HepG2 (cell line): ENCODE results near the gene TMEM239. TPM values are rescaled to one million over a fixed set of nuclear protein-coding genes. Genes with fewer than 3 reads are reported as not detected.
A peak's percentile ranks its signal among the peaks of the same experiment; 100 is the strongest.

Experiments used
- ATAC-seq: fragments of 200-7000 bp; cut with Tn5 transposase; 3 replicates; pipeline ENCODE4 v1.9.1; 2020; ENCODE audit warnings: mild to moderate bottlenecking, moderate library complexity
- BruUV-seq: library from RNA; stranded (reverse); fragments of 400-500 nt; replicated peaks from 2 replicates; lab custom pipeline; 2021; lab: Mats Ljungman, UMichigan
- CTCF ChIA-PET: fragments of 300-600 bp; formaldehyde crosslinking; extraction: SDS; loops from one replicate; lab custom pipeline; 2021; ENCODE audit warnings: low total read pairs, inconsistent platforms, low intra/inter-chr PET ratio; lab: Yijun Ruan, JAX
- POLR2A ChIA-PET: fragments of 350-600 bp; sonication (Branson Sonifier 250); formaldehyde crosslinking; loops from one replicate; lab custom pipeline; 2020; ENCODE audit warnings: antibody characterized with exemption, inconsistent platforms; lab: Yijun Ruan, JAX
- DNase-seq: peaks from one replicate; pipeline ENCODE4 v3.0.0-alpha.2; 2015; ENCODE audit warnings: low spot score
- FAIRE-seq: peaks from 3 replicates; lab custom pipeline; 2011; peaks lifted over from hg19 to GRCh38; lab: Jason Lieb, UNC
- H2AFZ ChIP-seq: one replicate; pipeline ENCODE4 v1.6.1; 2011; ENCODE audit warnings: low read length, inconsistent platforms
- H3K27ac ChIP-seq: fragments of 300-600 bp; 3 replicates; pipeline ENCODE4 v1.8.0; 2011; ENCODE audit warnings: mixed run types, mild to moderate bottlenecking, mixed read lengths, low read length, inconsistent platforms; ENCODE audit not compliant: insufficient read depth; ENCODE audit errors: extremely low read length
- H3K27me3 ChIP-seq, 2 experiments: fragments of 200-600 bp in 1 of 2; 2 replicates in 1 of 2; 3 replicates in 1 of 2; pipeline versions ENCODE4 v1.6.0 to v1.8.0; 2011; ENCODE audit warnings: low read length in 2 of 2, mild to moderate bottlenecking in 2 of 2, moderate library complexity in 2 of 2, inconsistent platforms in 1 of 2; ENCODE audit not compliant: insufficient read depth in 2 of 2, control insufficient read depth in 1 of 2
- H3K36me3 ChIP-seq, 2 experiments: fragments of 200-600 bp in 1 of 2; replicated peaks in 1 of 2; 2 replicates in 1 of 2; 3 replicates in 1 of 2; pipeline versions ENCODE4 v1.5.1 to v1.8.0; 2011; ENCODE audit warnings: low read length in 2 of 2, inconsistent platforms in 1 of 2; ENCODE audit not compliant: insufficient read depth in 2 of 2, control insufficient read depth in 1 of 2
- H3K4me1 ChIP-seq: 2 replicates; pipeline ENCODE4 v1.5.1; 2012; ENCODE audit warnings: low read length, inconsistent platforms; ENCODE audit not compliant: insufficient read depth
- H3K4me2 ChIP-seq: 2 replicates; pipeline ENCODE4 v1.6.0; 2011; ENCODE audit warnings: low read depth, low read length, inconsistent platforms
- H3K4me3 ChIP-seq, 3 experiments: fragments of 200-600 bp in 1 of 3; sonication (generic), shearing (Covaris generic) in 1 of 3; replicated peaks in 1 of 3; 2 replicates each; pipeline ENCODE4 v1.5.1; 2011 to 2016; ENCODE audit warnings: low read length in 3 of 3, inconsistent platforms in 2 of 3, low read depth in 2 of 3, mild to moderate bottlenecking in 2 of 3, control low read depth in 1 of 3, mixed read lengths in 1 of 3; ENCODE audit not compliant: insufficient read depth in 1 of 3
- H3K79me2 ChIP-seq: one replicate; pipeline ENCODE4 v1.6.1; 2011; ENCODE audit warnings: low read length, inconsistent platforms; ENCODE audit not compliant: insufficient read depth
- H3K9ac ChIP-seq: 2 replicates; pipeline ENCODE4 v1.6.0; 2011; ENCODE audit warnings: mild to moderate bottlenecking, low read depth, low read length, inconsistent platforms; ENCODE audit not compliant: insufficient read depth
- H3K9me3 ChIP-seq: 2 replicates; pipeline ENCODE4 v1.5.1; 2012; ENCODE audit warnings: mild to moderate bottlenecking, low read length
- H4K20me1 ChIP-seq: 2 replicates; pipeline ENCODE4 v1.6.0; 2011; ENCODE audit warnings: inconsistent platforms, mild to moderate bottlenecking, low read length, moderate library complexity; ENCODE audit not compliant: insufficient read depth
- BORCS8-MEF2B ChIP-seq: sonication (generic); formaldehyde crosslinking; IDR thresholded peaks from 2 replicates; pipeline ENCODE4 v1.8.0; 2022; ENCODE audit warnings: mild to moderate bottlenecking, missing genetic modification reagents
- PHF5A ChIP-seq: IDR thresholded peaks from one replicate; pipeline ENCODE4 v1.6.1; 2018; ENCODE audit warnings: low read depth, missing genetic modification reagents; ENCODE audit not compliant: unreplicated experiment
- PTBP1 ChIP-seq: fragments of 200-400 bp; formaldehyde crosslinking; IDR thresholded peaks from 2 replicates; pipeline ENCODE4 v1.6.1; 2018; ENCODE audit warnings: low read length, low read depth; ENCODE audit not compliant: poor library complexity, severe bottlenecking
- RELA ChIP-seq: sonication (generic); formaldehyde crosslinking; IDR thresholded peaks from 2 replicates; pipeline ENCODE4 v1.4.0; 2020; ENCODE audit warnings: missing genetic modification reagents
- ZC3H4 ChIP-seq: sonication (generic); formaldehyde crosslinking; IDR thresholded peaks from 2 replicates; pipeline ENCODE4 v1.4.0; 2020; ENCODE audit warnings: missing genetic modification reagents, borderline replicate concordance
- ZNF124 ChIP-seq: sonication (generic); formaldehyde crosslinking; IDR thresholded peaks from 2 replicates; pipeline ENCODE4 v1.4.0; 2020; ENCODE audit warnings: missing genetic modification reagents
- ZNF180 ChIP-seq: sonication (generic); formaldehyde crosslinking; IDR thresholded peaks from 2 replicates; pipeline ENCODE4 v1.4.0; 2020; ENCODE audit warnings: low read depth, missing genetic modification reagents, borderline replicate concordance
- ZNF296 ChIP-seq: sonication (generic); formaldehyde crosslinking; conservative IDR thresholded peaks from 2 replicates; pipeline ENCODE4 v1.5.0; 2020; ENCODE audit warnings: mild to moderate bottlenecking, missing genetic modification reagents
- ZNF383 ChIP-seq: sonication (generic); formaldehyde crosslinking; IDR thresholded peaks from 2 replicates; pipeline ENCODE4 v1.4.0; 2020; ENCODE audit warnings: missing genetic modification reagents, mild to moderate bottlenecking, borderline replicate concordance
- ZNF713 ChIP-seq: sonication (generic); formaldehyde crosslinking; IDR thresholded peaks from 2 replicates; pipeline ENCODE4 v1.4.0; 2020; ENCODE audit warnings: mild to moderate bottlenecking, missing genetic modification reagents
- ZSCAN22 ChIP-seq: sonication (generic); formaldehyde crosslinking; IDR thresholded peaks from 2 replicates; pipeline ENCODE4 v1.4.0; 2020; ENCODE audit warnings: mild to moderate bottlenecking, missing genetic modification reagents
- ZSCAN25 ChIP-seq: sonication (generic); formaldehyde crosslinking; IDR thresholded peaks from 2 replicates; pipeline ENCODE4 v1.8.0; 2022; ENCODE audit warnings: mild to moderate bottlenecking, missing genetic modification reagents
- WGBS: methylation state at CpG from one replicate; pipeline ENCODE4 v1.1.6; 2017; ENCODE audit warnings: low lambda C conversion rate; 5-methylcytosine and 5-hydroxymethylcytosine counted together
- in situ Hi-C: cut with HindIII; loops from 2 replicates; pipeline ENCODE4 v1.10.0; 2017; ENCODE audit warnings: low pct_unique_long_range_greater_than_20kb; ENCODE audit not compliant: extremely low pct_ligation_motif_present
- intact Hi-C: fragments of 100-400 bp; cut with micrococcal nuclease; formaldehyde crosslinking; loops from one replicate; pipeline ENCODE4 v1.10.0; 2022; ENCODE audit not compliant: unreplicated experiment
- polyA plus RNA-seq, 8 experiments: library from polyadenylated mRNA; depleted of rRNA in 3 of 8; stranded (reverse) in 7 of 8; unstranded in 1 of 8; fragments of >200 nt; fragmentation: Illumina TruSeq in 4 of 8; extraction: Trizol in 4 of 8; gene quantifications; 2 replicates each; pipeline versions ENCODE4 v1.2.1 to v1.2.3, GENCODE V29; 2011 to 2016; ENCODE audit warnings: low read depth in 4 of 8, missing spikeins in 1 of 8, mixed read lengths in 1 of 8; ENCODE audit not compliant: insufficient read depth in 1 of 8
- total RNA-seq, 5 experiments: library from RNA; depleted of rRNA; stranded (reverse); fragments of >200 nt; fragmentation: Illumina TruSeq; extraction: Trizol; gene quantifications; 2 replicates each; pipeline ENCODE4 v1.2.3, GENCODE V29; 2016; ENCODE audit warnings: low read depth in 1 of 5
- TF ChIP-seq, protein P1 (sequence below): IDR thresholded peaks from 2 replicates; pipeline ENCODE4 v1.6.1; 2012; ENCODE audit warnings: inconsistent platforms
- TF ChIP-seq, protein P2 (sequence below): sonication (generic); formaldehyde crosslinking; IDR thresholded peaks from 2 replicates; pipeline ENCODE4 v1.4.0; 2020; ENCODE audit warnings: missing genetic modification reagents

TMEM239 gene
- total and polyA plus RNA-seq, 2 of the 13 experiments (the other 11 are each of a cell fraction or from before 2014, with no cell fraction given), result not detected

DNA sequence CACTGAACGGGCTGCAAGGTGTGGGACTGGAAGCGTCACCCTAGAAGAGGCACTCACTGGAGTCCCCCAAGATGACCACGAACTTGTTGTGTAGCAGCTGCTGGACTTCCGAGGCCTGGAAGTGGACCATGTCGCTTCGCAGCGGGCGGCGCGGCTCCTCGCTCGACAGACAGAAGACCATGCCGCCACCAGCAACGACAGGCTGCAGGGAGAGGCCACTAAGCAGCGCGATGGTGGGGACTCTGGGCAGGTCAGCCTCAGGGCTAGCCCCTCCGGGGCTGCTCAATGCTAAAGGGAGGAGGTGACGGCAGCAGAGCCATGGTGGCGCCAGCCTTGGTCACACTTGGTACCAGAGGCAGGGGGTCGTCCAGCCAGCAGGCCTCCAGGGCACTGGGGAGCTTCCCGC is 23.6 kb downstream of the TMEM239 start:
- H3K4me1 ChIP-seq, result peaks cover 40% of the 10 kb centered on the region
- no peak overlapping the region for H3K27ac ChIP-seq
- intact Hi-C loops, result no loop called here
- H2AFZ ChIP-seq, result no peak overlapping the region
- peak overlapping the region; percentile 71 to 97 (median 74) for H3K4me3 ChIP-seq
- H3K79me2 ChIP-seq, result peaks cover 8% of the 10 kb centered on the region
- in situ Hi-C loops, result loop anchor here (10.0 kb wide), 1 partner anchor 85 kb away; no protein-coding TSS in a partner anchor
- H3K9ac ChIP-seq, result peak overlapping the region; percentile 88
- no peak for FAIRE-seq
- POLR2A ChIA-PET, result interaction anchor here (1.0 to 1.9 kb wide), 7 partner anchors 9 to 206 kb away, joined by 3 to 12 read pairs (median 6); partner anchors contain the start of genes MRPS26 and PTPRA
- TF ChIP-seq ZNF296 (no peak), ZNF383 (CRISPR knock-in tag) (peak; percentile 68; the same call in 1 of the 2 replicates), ZNF124 (0 out of 2 replicates have a peak, but pooled peaks have one; percentile 25), RELA (CRISPR knock-in tag) (0 out of 2 replicates have a peak, but pooled peaks have one; percentile 11), ZSCAN25 (CRISPR knock-in tag) (no peak), PHF5A (CRISPR knock-in tag) (peak; percentile 12), ZC3H4 (CRISPR knock-in tag) (0 out of 2 replicates have a peak, but pooled peaks have one; percentile 13), BORCS8-MEF2B (CRISPR knock-in tag) (no peak), ZNF180 (no peak), PTBP1 (peak; percentile 39), ZNF713 (0 out of 2 replicates have a peak, but pooled peaks have one; percentile 35), ZSCAN22 (CRISPR knock-in tag) (0 out of 2 replicates have a peak, but pooled peaks have one; percentile 2)
- TF ChIP-seq, protein P1, sequence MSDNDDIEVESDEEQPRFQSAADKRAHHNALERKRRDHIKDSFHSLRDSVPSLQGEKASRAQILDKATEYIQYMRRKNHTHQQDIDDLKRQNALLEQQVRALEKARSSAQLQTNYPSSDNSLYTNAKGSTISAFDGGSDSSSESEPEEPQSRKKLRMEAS, result no peak
- TF ChIP-seq, protein P2, sequence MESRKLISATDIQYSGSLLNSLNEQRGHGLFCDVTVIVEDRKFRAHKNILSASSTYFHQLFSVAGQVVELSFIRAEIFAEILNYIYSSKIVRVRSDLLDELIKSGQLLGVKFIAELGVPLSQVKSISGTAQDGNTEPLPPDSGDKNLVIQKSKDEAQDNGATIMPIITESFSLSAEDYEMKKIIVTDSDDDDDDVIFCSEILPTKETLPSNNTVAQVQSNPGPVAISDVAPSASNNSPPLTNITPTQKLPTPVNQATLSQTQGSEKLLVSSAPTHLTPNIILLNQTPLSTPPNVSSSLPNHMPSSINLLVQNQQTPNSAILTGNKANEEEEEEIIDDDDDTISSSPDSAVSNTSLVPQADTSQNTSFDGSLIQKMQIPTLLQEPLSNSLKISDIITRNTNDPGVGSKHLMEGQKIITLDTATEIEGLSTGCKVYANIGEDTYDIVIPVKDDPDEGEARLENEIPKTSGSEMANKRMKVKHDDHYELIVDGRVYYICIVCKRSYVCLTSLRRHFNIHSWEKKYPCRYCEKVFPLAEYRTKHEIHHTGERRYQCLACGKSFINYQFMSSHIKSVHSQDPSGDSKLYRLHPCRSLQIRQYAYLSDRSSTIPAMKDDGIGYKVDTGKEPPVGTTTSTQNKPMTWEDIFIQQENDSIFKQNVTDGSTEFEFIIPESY (CRISPR knock-in tag), result peak; percentile 55; the same call in 1 of the 2 replicates
- TF ChIP-seq, all 625 proteins: peak for 9
- Histone ChIP-seq H3K36me3 (peaks cover 4 to 11% of the 10 kb centered on the region in 2 experiments; a peak in 3 of 5 replicates), H3K4me2 (peak overlapping the region; percentile 77), H4K20me1 (no peaks in the 10 kb centered on the region), H3K9me3 (no peaks in the 10 kb centered on the region), H3K27me3 (no peaks in the 10 kb centered on the region; a peak in 1 of 5 replicates)
- ATAC-seq (no peak), DNase-seq (no peak)
- WGBS, result 95% methylated on average over 21 of the region's 21 CpGs
- no TSS peak for BruUV-seq
- CTCF ChIA-PET, result no interaction called here
